Stimulated activated CD8-positive, alpha-beta memory T cell treated with anti-CD3 and anti-CD28 coated beads, Interleukin-12 subunit alpha, Interleukin-12 subunit beta, amount 100 ng/mL, for 24 hours (primary cell): Measurements from ENCODE around the gene GALNS.
"Not testable (repeated sequence)": the region's sequence is repeated elsewhere in the genome, so short reads cannot be mapped to it uniquely, and the experiment has no call there.

ENCODE experiments used
- DNase-seq: peaks from one replicate; pipeline ENCODE4 v3.0.0-alpha.2; 2020; ENCODE audit errors: extremely low read depth

GALNS gene

GRCh38 chr16:88784074-88784855 lies 72.5 kb downstream of the GALNS start:
- DNase-seq = no peak

GRCh38 chr16:88783391-88784073 lies 73.2 kb downstream of the GALNS start:
- DNase-seq = no peak

- DNase-seq = peak; percentile 57
Observed at GRCh38 chr16:88782454-88783390, 74.0 kb downstream of the GALNS start.

GRCh38 chr16:88781140-88782077 lies 75.3 kb downstream of the GALNS start:
- DNase-seq = peak; percentile 55

- no peak for DNase-seq
Observed at GRCh38 chr16:88780142-88781062, 76.3 kb downstream of the GALNS start.

- no peak for DNase-seq
Observed at GRCh38 chr16:88779406-88780141, 77.2 kb downstream of the GALNS start.

GRCh38 chr16:88778541-88779065 lies 78.1 kb downstream of the GALNS start:
- no peak for DNase-seq

GRCh38 chr16:88778271-88778525 lies 78.5 kb downstream of the GALNS start:
- no peak for DNase-seq

GRCh38 chr16:88777471-88778270 lies 79.1 kb downstream of the GALNS start:
- DNase-seq = no peak

- no peak for DNase-seq
Observed at GRCh38 chr16:88775825-88776224, 80.9 kb downstream of the GALNS start.

GRCh38 chr16:88774544-88775393 lies 82.0 kb downstream of the GALNS start:
- no peak for DNase-seq

- DNase-seq = no peak
Observed at GRCh38 chr16:88773812-88774291, 82.9 kb downstream of the GALNS start.

GRCh38 chr16:88772871-88773811 lies 83.6 kb downstream of the GALNS start:
- no peak for DNase-seq

- DNase-seq = not testable (repeated sequence)
Observed at GRCh38 chr16:88771781-88772180, 85.0 kb downstream of the GALNS start.

- no peak for DNase-seq
Observed at GRCh38 chr16:88771294-88771772, 85.4 kb downstream of the GALNS start.
